Measurements from ENCODE around the gene CCDC191.

DNA sequence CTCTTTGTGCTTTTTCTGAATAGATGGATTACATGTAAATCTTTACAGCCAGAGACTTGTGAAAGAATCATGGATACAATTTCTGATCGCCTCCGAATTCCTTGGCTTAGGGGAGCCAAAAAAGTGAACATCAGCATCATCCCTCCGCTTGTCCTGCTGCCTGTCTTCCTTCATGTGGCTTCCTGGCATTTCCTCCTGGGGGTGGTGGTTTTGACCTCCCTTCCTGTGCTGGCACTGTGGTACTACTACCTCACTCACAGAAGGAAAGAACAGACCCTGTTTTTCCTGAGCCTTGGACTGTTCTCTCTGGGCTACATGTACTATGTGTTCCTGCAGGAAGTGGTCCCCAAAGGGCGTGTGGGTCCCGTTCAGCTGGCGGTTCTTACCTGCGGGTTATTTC, 102.6 kb downstream of the CCDC191 start:
- TF ChIP-seq CTCF (IDR thresholded peaks at IDR 0.05; ENCODE audit: low read length) (no peak), EZH2 (optimal IDR thresholded peaks at IDR 0.05; ENCODE audit: low read depth, low read length) (no peak), EZH2phosphoT487 (IDR thresholded peaks at IDR 0.05; ENCODE audit: low read length) (no peak)

Measured in MM.1S (cell line).